NT2/D1 (cell line): ENCODE results near the gene CACNA2D4.

Experiments used
- SUZ12 ChIP-seq: IDR thresholded peaks from 2 replicates; pipeline ENCODE4 v1.6.1; 2011; ENCODE audit not compliant: insufficient read length, insufficient read depth; ENCODE audit errors: extremely low read depth
- YY1 ChIP-seq: IDR thresholded peaks from 2 replicates; pipeline ENCODE4 v1.6.1; 2011; ENCODE audit not compliant: insufficient read length, insufficient read depth
- ZNF274 ChIP-seq: IDR thresholded peaks from 2 replicates; pipeline ENCODE4 v1.6.1; 2011; ENCODE audit warnings: mild to moderate bottlenecking, low read depth, low read length

DNA sequence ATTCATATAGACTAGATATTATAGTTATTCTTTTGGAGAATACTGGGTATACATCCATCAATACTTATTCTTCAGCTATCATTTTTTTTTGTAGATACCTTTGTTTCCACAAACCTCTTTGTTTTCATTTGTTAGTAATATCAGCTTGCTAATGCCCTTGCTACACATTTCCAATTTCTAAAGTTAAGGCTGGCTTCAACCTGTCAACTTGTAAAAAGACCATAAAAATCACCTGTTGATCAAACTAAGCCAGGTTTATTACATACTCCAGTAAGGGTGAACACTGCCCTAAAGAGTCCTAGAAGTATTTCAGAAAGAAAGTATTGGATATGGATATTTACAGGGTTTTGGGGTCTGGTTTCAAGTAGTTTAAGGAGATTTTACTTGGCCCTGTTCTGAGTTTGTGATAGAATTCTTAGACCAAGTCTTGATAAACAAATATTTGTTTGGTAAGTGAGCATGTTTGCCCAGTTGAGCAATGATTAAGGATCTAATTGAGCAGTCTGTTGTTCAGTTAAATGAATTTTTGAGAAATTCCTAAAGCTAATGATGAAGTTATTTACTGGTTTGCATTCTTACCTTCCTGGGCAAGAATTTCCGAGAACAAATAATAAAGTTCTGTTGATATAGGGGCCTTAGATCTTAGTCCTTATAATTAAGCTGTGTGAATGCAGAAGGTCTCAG lies 150.9 kb downstream of the CACNA2D4 start:
- TF ChIP-seq ZNF274: no peak
- TF ChIP-seq YY1: no peak
- TF ChIP-seq SUZ12: no peak
